Measurements from ENCODE around the gene ZNF687. TPM values are rescaled to one million over a fixed set of nuclear protein-coding genes. Genes with fewer than 3 reads are reported as not detected.

The ZNF687 gene
- polyA plus RNA-seq, 1 donor (not counting 4 experiments of a cell fraction or from before 2014, with no cell fraction given) = 7.3 TPM

- dilution Hi-C loops (cut with MboI; ENCODE audit: extremely low pct_ligation_motif_present, low sequenced_read_pairs) = no loop called here
- H3K27me3 ChIP-seq (ENCODE audit: control insufficient read depth, extremely low read depth, insufficient read depth, low read length) = no peaks in the 10 kb centered on the region
- DNase-seq (ENCODE audit: low read depth, low spot score) (no peak), FAIRE-seq (no peak)
- H4K20me1 ChIP-seq (ENCODE audit: control insufficient read depth, extremely low read depth, insufficient read depth, low read length) = peaks cover 7% of the 10 kb centered on the region
- peaks cover 11% of the 10 kb centered on the region for H3K79me2 ChIP-seq (ENCODE audit: control insufficient read depth, insufficient read depth, low read length)
- H3K9me1 ChIP-seq (ENCODE audit: control insufficient read depth, extremely low read depth, insufficient read depth, low read length) = peaks cover 9% of the 10 kb centered on the region
- H3K36me3 ChIP-seq (ENCODE audit: control insufficient read depth in 2 of 2, extremely low read depth in 1 of 2, insufficient read depth in 2 of 2, low read length in 2 of 2) = peaks cover 38 to 66% of the 10 kb centered on the region in 2 experiments
- peak overlapping the region; percentile 19 for H3K9ac ChIP-seq (ENCODE audit: control insufficient read depth, extremely low read depth, insufficient read depth, low read length)
- H3K27ac ChIP-seq (ENCODE audit: control insufficient read depth, insufficient read depth, low read length) = peak overlapping the region; percentile 41
- peaks cover 23% of the 10 kb centered on the region for H3K4me1 ChIP-seq (ENCODE audit: control insufficient read depth, extremely low read depth, insufficient read depth, low read length)
- H3K4me2 ChIP-seq (ENCODE audit: control insufficient read depth, extremely low read depth, insufficient read depth, low read depth, low read length) = peak overlapping the region; percentile 27
- no peaks in the 10 kb centered on the region for H3K9me3 ChIP-seq (ENCODE audit: control insufficient read depth, low read depth, low read length)
- TF ChIP-seq EZH2 (IDR thresholded peaks at IDR 0.05; ENCODE audit: low read length) = no peak
- no peak for TF ChIP-seq CTCF (optimal IDR thresholded peaks at IDR 0.05 in 1 of 3, IDR thresholded peaks at IDR 0.05 in 1 of 3, conservative IDR thresholded peaks at IDR 0.05 in 1 of 3; ENCODE audit: extremely low read depth in 1 of 3, insufficient read depth in 2 of 3, low read length in 3 of 3)
- no peak overlapping the region for H2AFZ ChIP-seq (ENCODE audit: control insufficient read depth, low read length)
- H3K4me3 ChIP-seq (ENCODE audit: control insufficient read depth in 2 of 3, extremely low read depth in 1 of 3, insufficient read depth in 2 of 3, low read depth in 1 of 3, low read length in 3 of 3) = no peak overlapping the region
These were observed 28.9 kb downstream of the ZNF687 start for GRCh38 chr1:151311011-151311410.

- H3K9me3 ChIP-seq (ENCODE audit: control insufficient read depth, low read depth, low read length) = no peaks in the 10 kb centered on the region
- H3K9me1 ChIP-seq (ENCODE audit: control insufficient read depth, extremely low read depth, insufficient read depth, low read length) = peaks cover 9% of the 10 kb centered on the region
- peak overlapping the region; percentile 66 for H3K9ac ChIP-seq (ENCODE audit: control insufficient read depth, extremely low read depth, insufficient read depth, low read length)
- peak overlapping the region; percentile 59 for H3K4me2 ChIP-seq (ENCODE audit: control insufficient read depth, extremely low read depth, insufficient read depth, low read depth, low read length)
- H3K4me1 ChIP-seq (ENCODE audit: control insufficient read depth, extremely low read depth, insufficient read depth, low read length) = peaks cover 23% of the 10 kb centered on the region
- peaks cover 11% of the 10 kb centered on the region for H3K79me2 ChIP-seq (ENCODE audit: control insufficient read depth, insufficient read depth, low read length)
- peak; percentile 98 for FAIRE-seq
- peaks cover 7% of the 10 kb centered on the region for H4K20me1 ChIP-seq (ENCODE audit: control insufficient read depth, extremely low read depth, insufficient read depth, low read length)
- peak overlapping the region in 1 of 3 experiments; percentile 25 for H3K4me3 ChIP-seq (ENCODE audit: control insufficient read depth in 2 of 3, extremely low read depth in 1 of 3, insufficient read depth in 2 of 3, low read depth in 1 of 3, low read length in 3 of 3)
- dilution Hi-C loops (cut with MboI; ENCODE audit: extremely low pct_ligation_motif_present, low sequenced_read_pairs) = no loop called here
- H3K36me3 ChIP-seq (ENCODE audit: control insufficient read depth in 2 of 2, extremely low read depth in 1 of 2, insufficient read depth in 2 of 2, low read length in 2 of 2) = peaks cover 36 to 69% of the 10 kb centered on the region in 2 experiments
- H3K27ac ChIP-seq (ENCODE audit: control insufficient read depth, insufficient read depth, low read length) = peak overlapping the region; percentile 96
- H2AFZ ChIP-seq (ENCODE audit: control insufficient read depth, low read length) = no peak overlapping the region
- DNase-seq (ENCODE audit: low read depth, low spot score) = peak; percentile 97
- H3K27me3 ChIP-seq (ENCODE audit: control insufficient read depth, extremely low read depth, insufficient read depth, low read length) = no peaks in the 10 kb centered on the region
- TF ChIP-seq EZH2 (IDR thresholded peaks at IDR 0.05; ENCODE audit: low read length) (no peak), CTCF (optimal IDR thresholded peaks at IDR 0.05 in 1 of 3, IDR thresholded peaks at IDR 0.05 in 1 of 3, conservative IDR thresholded peaks at IDR 0.05 in 1 of 3; ENCODE audit: extremely low read depth in 1 of 3, insufficient read depth in 2 of 3, low read length in 3 of 3) (no peak)
These were observed 29.7 kb downstream of the ZNF687 start for GRCh38 chr1:151311589-151312331.
